Hepatocyte (in vitro differentiated cells): ENCODE data around the gene RABGAP1L.

ENCODE experiments used
- EZH2 ChIP-seq: fragments of 200-600 bp; sonication (generic); IDR thresholded peaks from 2 replicates; pipeline ENCODE4 v1.6.1; 2016; ENCODE audit warnings: antibody characterized with exemption, mild to moderate bottlenecking, borderline replicate concordance
- TF ChIP-seq, protein P1 (sequence below): fragments of 200-600 bp; sonication (generic); IDR thresholded peaks from 2 replicates; pipeline ENCODE4 v1.5.1; 2016; ENCODE audit warnings: antibody characterized with exemption, mild to moderate bottlenecking; ENCODE audit not compliant: poor library complexity

DNA sequence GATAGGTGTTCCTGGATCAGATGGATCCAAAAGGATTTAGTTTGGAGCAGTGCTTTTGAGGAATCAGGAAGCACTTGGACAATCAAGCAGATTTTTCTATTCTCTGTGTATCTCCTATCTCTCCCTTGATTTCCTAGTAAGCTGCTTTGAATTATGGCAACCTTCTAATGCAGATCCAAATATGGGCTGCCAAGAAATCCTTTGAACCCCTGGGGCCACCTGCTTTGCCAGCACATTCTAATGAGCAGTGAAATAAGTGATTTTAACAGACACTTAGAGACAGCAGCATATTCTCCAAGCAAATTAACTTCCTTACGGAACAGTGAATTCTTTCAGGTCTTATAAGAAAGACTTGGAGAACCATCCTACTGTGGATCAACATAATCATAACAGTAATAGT lies 483.9 kb downstream of the RABGAP1L start:
- TF ChIP-seq, protein P1, sequence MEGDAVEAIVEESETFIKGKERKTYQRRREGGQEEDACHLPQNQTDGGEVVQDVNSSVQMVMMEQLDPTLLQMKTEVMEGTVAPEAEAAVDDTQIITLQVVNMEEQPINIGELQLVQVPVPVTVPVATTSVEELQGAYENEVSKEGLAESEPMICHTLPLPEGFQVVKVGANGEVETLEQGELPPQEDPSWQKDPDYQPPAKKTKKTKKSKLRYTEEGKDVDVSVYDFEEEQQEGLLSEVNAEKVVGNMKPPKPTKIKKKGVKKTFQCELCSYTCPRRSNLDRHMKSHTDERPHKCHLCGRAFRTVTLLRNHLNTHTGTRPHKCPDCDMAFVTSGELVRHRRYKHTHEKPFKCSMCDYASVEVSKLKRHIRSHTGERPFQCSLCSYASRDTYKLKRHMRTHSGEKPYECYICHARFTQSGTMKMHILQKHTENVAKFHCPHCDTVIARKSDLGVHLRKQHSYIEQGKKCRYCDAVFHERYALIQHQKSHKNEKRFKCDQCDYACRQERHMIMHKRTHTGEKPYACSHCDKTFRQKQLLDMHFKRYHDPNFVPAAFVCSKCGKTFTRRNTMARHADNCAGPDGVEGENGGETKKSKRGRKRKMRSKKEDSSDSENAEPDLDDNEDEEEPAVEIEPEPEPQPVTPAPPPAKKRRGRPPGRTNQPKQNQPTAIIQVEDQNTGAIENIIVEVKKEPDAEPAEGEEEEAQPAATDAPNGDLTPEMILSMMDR, result no peak
- TF ChIP-seq EZH2, result no peak
